Ureter (tissue), 1 donor: ENCODE measurements around the gene GPHN. TPM values are rescaled to one million over a fixed set of nuclear protein-coding genes. Genes with fewer than 3 reads are reported as not detected.
"Not testable (repeated sequence)": the region's sequence is repeated elsewhere in the genome, so short reads cannot be mapped to it uniquely, and the experiment has no call there.

Source experiments
- DNase-seq: peaks from one replicate; pipeline ENCODE4 v3.0.0-alpha.2; 2020; ENCODE audit warnings: low spot score
- total RNA-seq: library from RNA; stranded (reverse); gene quantifications from one replicate; pipeline ENCODE4 v1.2.4, GENCODE V29; 2023
- donor health status: DM: yes; HTN: yes; CAD: no.

GPHN gene
- total RNA-seq, 1 donor from 2014 or later, result 47.5 TPM

GRCh38 chr14:66657780-66658179, 149.8 kb downstream of the GPHN start:
- no peak for DNase-seq

- no peak for DNase-seq
These were observed 154.4 kb downstream of the GPHN start for GRCh38 chr14:66662374-66662773.

DNA sequence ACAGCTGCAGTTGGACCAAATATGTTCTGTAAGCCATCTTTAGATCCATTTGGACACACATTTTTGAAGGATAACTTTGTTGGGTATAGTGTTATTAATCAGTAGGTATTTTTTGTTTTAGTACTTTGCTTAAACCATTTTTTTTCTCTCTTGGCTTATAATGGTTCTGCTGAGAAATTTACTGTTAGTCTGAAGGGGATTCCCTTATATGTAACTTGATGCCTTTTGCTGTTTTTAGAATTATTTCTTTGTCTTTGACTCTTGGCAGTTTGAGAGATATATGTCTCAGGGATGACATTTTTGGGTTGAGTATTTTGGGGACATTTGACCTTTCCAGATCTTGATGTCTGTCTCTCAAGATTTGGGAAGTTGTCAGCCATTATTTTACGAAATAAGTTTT, 169.8 kb downstream of the GPHN start:
- DNase-seq, result no peak

DNA sequence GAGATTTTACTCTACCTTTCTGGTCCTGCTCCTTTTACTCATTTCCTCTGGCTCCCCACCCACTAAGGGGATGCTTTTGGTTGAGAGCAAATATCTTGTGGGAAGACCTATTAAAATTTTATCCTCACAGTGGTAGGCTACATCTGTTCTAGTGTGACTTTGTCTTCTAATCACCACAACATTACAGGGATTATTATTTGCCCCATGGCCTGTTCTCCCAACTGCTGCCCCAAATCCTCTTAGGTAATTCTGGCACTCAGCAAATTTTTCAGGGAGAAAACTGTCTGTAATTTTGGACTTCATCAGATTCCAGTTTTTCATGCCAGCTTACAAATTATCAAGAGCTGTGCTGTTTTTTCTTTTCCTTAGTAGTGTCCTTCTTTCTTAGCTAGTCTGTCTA, 172.3 kb downstream of the GPHN start:
- no peak for DNase-seq

DNA sequence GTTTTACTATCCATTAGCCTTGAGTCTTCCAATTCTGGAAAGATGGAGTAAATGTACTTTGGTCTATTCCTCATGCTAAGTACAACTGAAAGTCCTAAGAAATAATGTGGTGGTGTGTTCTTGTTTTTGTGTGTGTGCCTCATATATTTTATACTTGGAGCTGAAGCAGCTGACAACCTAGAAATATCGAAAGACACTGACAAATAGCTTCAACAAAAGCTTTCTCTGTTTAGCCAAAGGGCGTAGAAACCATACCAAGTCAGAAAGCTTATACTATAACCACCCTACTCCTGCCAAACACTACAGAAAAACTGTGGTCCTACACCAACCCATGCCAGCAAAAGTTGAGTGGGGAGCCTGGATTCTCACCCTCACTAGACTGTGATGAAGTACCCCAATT, 188.4 kb downstream of the GPHN start:
- no peak for DNase-seq

DNA sequence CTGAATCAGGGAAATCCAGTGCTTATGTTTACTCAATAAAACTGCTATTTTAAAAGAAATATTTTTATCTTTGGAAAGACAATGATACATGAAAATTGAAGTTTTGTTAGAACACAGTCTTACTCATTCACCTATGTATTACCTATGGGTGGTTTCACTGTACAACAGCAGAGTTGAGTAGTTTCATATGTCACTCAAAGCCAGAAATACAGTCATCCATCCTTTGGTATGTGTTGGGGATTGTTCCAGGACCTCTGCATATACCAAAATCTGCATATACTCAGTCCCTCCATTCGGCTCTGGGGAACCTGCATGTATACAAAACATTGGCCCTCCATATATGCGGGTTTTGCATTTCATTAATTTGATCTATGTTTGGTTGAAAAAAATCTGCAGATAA, 190.6 kb downstream of the GPHN start:
- no peak for DNase-seq

DNA sequence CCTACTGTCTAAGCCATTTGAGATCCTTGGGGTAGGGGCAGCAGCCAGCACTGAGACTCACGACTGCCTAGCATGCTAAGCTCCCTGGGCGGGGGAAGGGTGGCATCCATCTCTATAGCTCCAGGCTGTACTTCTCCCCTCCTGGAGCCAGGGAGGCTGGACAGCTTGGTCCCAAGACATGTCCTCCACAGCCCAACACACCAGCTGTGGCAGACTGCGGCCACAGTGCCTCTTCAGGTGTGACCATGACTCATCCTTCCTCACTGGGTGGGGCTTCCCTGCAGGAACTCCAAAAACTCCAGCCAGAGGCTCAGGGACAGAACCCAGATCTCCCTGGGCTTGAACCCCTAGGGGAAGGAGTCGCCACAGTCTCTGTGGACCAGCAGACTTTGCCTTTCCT, 193.9 kb downstream of the GPHN start:
- no peak for DNase-seq

DNA sequence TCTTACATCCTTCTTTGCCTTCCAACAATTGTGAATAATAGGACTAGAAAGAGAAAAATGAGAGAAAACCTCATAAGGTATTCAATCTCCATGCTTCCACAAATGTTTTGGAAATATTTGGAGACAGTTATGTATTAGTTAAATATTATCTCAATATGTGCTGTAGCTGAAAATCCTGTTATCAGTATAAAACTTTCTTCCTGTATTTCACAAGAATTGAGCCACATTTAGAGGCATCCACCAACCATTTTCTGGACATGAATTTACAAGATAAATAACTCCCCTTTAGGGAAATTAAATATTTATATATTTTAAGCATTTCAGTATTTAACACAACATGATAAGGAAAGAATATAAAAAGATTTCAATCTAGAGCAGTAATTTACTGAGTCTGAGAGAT, 200.3 kb downstream of the GPHN start:
- no peak for DNase-seq

DNA sequence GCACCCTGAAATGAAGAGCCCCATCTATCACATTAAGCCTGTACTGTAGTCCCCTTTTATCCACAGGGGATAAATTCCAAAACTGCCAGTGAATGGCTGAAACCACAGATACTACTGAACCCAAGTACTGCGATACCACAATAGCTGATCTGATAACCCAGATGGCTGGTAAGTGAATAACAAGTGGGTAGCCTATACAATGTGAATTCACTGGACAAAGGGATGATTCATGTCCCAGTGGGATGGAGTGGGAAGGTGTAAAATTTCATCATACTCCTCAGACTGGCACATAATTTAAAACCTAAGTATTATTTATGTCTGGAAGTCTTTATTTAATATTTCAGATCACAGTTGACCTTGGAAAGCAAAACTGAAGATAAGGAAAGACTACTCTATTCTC, 201.3 kb downstream of the GPHN start:
- DNase-seq, result no peak

GRCh38 chr14:66714291-66714690, 206.3 kb downstream of the GPHN start:
- not testable (repeated sequence) for DNase-seq

GRCh38 chr14:66715313-66715712, 207.4 kb downstream of the GPHN start:
- not testable (repeated sequence) for DNase-seq

- DNase-seq, result no peak
These were observed 208.3 kb downstream of the GPHN start for GRCh38 chr14:66716227-66716626.

DNA sequence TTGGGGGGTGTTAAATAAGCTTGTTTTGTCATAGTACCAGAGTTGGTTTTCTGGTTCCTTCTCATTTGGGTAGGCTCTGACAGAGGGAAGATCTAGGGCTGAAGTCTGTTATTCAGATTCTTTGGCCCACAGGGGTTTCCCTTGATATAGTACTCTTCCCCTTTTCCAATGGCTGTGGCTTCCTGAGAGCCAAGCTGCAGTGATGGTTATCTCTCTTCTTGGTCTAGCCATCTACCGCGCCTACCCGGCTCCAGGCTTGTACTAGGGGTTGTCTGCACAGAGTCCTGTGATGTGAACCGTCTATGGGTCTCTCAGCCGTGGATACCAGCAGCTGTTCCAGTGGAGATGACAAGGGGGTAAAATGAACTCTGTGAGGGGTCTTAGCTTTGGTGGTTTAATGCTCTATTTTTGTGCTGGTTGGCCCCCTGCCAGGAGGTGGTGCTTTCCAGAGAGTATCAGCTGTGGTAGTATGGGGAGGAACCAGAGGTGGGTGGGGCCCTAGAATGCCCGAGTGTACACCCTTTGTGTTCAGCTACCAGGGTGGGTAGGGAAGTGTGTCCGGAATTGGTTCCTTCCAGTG, 209.7 kb downstream of the GPHN start:
- no peak for DNase-seq

DNA sequence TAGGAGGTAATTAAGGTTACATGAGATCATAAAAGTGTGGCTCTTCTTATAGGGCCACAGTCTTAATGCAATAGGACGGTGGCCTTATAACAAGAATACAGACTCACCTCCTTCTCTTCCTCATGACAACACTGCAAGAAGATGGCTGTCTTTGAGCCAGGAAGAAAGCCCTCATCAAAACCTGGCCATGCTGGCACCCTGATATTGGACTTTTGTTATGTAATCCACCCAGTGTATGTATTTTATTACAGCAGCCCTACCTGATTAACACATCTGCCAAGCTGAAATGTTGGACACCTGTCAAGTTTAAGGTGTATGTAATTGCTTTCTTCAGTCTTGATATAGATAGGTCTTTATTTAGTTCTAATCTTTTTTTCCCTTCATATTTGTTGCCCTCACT, 217.0 kb downstream of the GPHN start:
- DNase-seq, result no peak

- DNase-seq, result not testable (repeated sequence)
These were observed 223.4 kb downstream of the GPHN start for GRCh38 chr14:66731298-66731697.

DNA sequence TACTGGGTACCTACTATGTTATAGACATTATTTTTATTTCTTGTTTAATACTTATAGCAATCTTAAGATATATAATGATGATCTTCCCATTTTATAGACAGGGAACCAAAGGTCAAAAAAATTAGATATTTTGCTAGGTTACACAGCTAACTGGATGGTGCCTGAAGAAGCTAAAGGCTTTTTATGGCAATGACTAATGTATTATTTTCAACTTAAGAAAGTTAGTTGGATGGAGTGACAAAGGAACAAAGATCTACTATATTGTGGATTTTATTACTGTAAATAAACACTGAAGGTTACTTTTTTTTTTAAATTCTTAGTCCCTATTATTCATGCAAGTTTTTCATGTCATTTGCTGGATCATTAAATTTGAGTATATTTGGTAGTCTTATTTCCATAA, 227.9 kb downstream of the GPHN start:
- DNase-seq, result no peak

- no peak for DNase-seq
These were observed 231.9 kb downstream of the GPHN start for GRCh38 chr14:66739826-66740225.

DNA sequence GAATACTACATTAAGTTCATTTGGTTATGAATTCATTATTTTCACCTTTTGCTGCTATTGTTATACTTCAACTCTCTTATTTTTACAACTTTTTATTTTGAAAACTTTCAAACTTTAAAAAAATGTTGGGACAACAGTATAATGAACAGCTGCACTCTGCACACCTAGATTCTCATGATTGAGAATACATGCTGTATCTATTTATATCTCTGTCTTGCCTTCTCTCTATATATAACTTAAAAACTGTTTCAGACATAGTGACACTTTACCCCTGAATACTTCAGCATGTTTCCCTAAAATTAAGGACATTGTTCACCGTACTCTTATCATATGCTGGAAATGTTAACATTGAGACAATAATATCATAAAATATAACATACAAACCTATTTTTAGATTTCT, 237.1 kb downstream of the GPHN start:
- DNase-seq, result no peak

GRCh38 chr14:66746316-66747006, 238.5 kb downstream of the GPHN start:
- DNase-seq, result no peak

DNA sequence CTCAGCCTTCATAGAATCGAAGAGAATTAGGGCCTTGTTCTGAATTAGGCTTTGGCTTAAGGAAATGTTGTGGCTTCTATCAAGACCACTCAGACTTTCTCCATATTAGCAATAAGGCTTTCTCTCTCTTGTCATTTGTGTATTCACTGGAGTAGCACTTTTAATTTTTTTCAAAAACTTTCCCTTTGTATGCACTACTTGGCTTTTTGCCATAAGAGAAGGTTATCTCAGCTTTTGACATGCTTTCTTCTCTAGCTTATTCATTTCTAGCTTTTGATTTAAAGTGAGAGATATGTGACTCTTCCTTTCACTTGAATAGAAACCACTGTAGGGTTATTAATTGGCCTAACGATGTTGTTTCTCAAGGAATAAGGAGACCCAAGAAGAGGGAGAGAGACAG, 244.2 kb downstream of the GPHN start:
- DNase-seq, result no peak

DNA sequence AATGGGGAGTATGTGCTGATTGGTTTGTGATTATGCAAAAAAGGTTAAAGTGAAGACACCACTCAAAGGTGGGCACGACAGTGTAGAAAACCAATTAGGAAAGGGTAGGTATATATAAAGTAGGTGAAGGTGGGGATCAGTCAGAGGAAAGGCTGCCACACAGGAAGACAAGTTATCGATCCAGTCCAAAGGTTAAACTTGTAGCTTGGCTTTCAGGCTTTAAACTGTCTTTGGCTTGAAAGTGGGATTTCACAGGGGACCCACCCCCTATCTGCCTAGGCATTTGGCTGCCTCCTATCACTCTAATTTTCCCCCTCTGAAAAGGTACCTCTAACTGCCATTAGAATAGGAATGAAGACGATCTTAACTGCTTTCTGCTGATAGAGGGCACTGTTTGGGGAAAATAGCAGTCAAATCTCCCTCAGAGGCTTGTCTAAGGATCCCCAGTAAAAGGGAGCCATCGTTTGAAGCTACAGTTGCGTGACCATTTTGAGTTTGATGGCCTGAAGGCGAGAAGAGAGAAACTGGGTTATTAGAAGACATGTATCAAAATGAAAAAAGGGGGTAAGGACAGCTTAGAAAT, 250.2 kb downstream of the GPHN start:
- DNase-seq, result no peak

- no peak for DNase-seq
These were observed 264.2 kb downstream of the GPHN start for GRCh38 chr14:66772146-66772545.

- no peak for DNase-seq
These were observed 274.9 kb downstream of the GPHN start for GRCh38 chr14:66782853-66783252.

DNA sequence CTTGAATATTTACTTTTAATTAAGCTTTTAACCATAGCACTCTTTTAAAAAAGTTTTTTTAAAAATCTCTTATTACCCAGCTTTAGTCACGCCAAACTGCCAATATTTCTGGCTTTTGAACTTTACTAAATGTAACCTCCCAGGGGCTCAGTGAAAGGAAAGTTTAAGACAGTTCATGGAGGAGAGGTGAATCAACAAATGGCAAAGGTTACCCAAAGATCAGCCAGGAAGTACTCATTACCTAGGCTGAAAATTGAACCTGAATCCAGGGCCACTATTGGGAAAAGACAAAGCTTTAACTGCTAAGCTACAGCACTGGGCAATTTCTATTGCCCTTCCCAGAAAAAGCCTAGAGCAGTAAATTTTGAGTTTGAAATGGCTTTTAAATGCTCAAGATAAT, 282.2 kb downstream of the GPHN start:
- DNase-seq, result no peak
